ENCODE measurements around the gene HIGD2A. TPM values are rescaled to one million over a fixed set of nuclear protein-coding genes. Genes with fewer than 3 reads are reported as not detected.

Gene HIGD2A
- total and polyA plus RNA-seq, 2 of the 13 experiments (the other 11 are each of a cell fraction or from before 2014, with no cell fraction given), result 89.2 to 146 TPM

GRCh38 chr5:176418251-176418650 lies 29.7 kb downstream of the HIGD2A start (continued):
- TF ChIP-seq MAZ (IDR thresholded peaks at IDR 0.05; ENCODE audit: borderline replicate concordance, low read depth, low read length), result no peak
- no peak for TF ChIP-seq MAZ (CRISPR knock-in tag; IDR thresholded peaks at IDR 0.05; ENCODE audit: low read depth)
- TF ChIP-seq ONECUT2 (CRISPR knock-in tag; IDR thresholded peaks at IDR 0.05), result no peak
- TF ChIP-seq RXRA (CRISPR knock-in tag; IDR thresholded peaks at IDR 0.05), result peak; percentile 54; the same call in 1 of the 2 replicates
- no peak for TF ChIP-seq ATRX (CRISPR knock-in tag; IDR thresholded peaks at IDR 0.05; ENCODE audit: borderline replicate concordance)
- no peak for TF ChIP-seq CENPBD1 (CRISPR knock-in tag; IDR thresholded peaks at IDR 0.05; ENCODE audit: borderline replicate concordance, low read depth)
- TF ChIP-seq KAT8 (CRISPR knock-in tag; IDR thresholded peaks at IDR 0.05), result no peak
- TF ChIP-seq ZNF766 (CRISPR knock-in tag; IDR thresholded peaks at IDR 0.05; ENCODE audit: borderline replicate concordance), result no peak
- TF ChIP-seq IKZF4 (CRISPR knock-in tag; IDR thresholded peaks at IDR 0.05; ENCODE audit: borderline replicate concordance, low read depth, not compliant biosample characterization), result no peak
- no peak for TF ChIP-seq TGIF2 (CRISPR knock-in tag; IDR thresholded peaks at IDR 0.05)
- no peak for TF ChIP-seq ZNF569 (CRISPR knock-in tag; IDR thresholded peaks at IDR 0.05; ENCODE audit: borderline replicate concordance)
- TF ChIP-seq RFX1 (IDR thresholded peaks at IDR 0.05), result no peak
- no peak for TF ChIP-seq ZBTB14 (CRISPR knock-in tag; IDR thresholded peaks at IDR 0.05)
- TF ChIP-seq PITX1 (CRISPR knock-in tag; IDR thresholded peaks at IDR 0.05), result 0 out of 2 replicates have a peak, but pooled peaks have one; percentile 44
- no peak for TF ChIP-seq KDM2A (CRISPR knock-in tag; IDR thresholded peaks at IDR 0.05; ENCODE audit: borderline replicate concordance, low read depth)
- 0 out of 2 replicates have a peak, but pooled peaks have one; percentile 10 for TF ChIP-seq FOXP4 (CRISPR knock-in tag; IDR thresholded peaks at IDR 0.05)
- no peak for TF ChIP-seq XBP1 (CRISPR knock-in tag; IDR thresholded peaks at IDR 0.05)
- no peak for TF ChIP-seq ZNF138 (CRISPR knock-in tag; IDR thresholded peaks at IDR 0.05; ENCODE audit: low read depth)

Measured in HepG2 (cell line).